Gastroesophageal sphincter (tissue), 3 donors: ENCODE results near the gene C11orf71.

Source experiments
- POLR2A ChIP-seq, 2 donors: fragments of 450-650 bp; IDR thresholded peaks; one replicate each; pipeline ENCODE4 v1.6.1; 2017; ENCODE audit warnings: antibody characterized with exemption in 2 of 2, mild to moderate bottlenecking in 2 of 2, moderate library complexity in 1 of 2
- POLR2AphosphoS5 ChIP-seq: sonication (generic); formaldehyde crosslinking; IDR thresholded peaks from one replicate; pipeline ENCODE4 v1.6.1; 2017; ENCODE audit warnings: antibody characterized with exemption
- TF ChIP-seq, protein P1 (sequence below), 4 experiments: fragments of 200-600 bp in 2 of 4; fragments of 450-650 bp in 2 of 4; sonication (generic) in 1 of 4; IDR thresholded peaks; one replicate each; pipeline ENCODE4 v1.5.1; 2017 to 2019; ENCODE audit warnings: antibody characterized with exemption in 4 of 4, mild to moderate bottlenecking in 2 of 4, moderate library complexity in 2 of 4

GRCh38 chr11:114447892-114448291 is 47.6 kb upstream of the C11orf71 start:
- TF ChIP-seq, protein P1, sequence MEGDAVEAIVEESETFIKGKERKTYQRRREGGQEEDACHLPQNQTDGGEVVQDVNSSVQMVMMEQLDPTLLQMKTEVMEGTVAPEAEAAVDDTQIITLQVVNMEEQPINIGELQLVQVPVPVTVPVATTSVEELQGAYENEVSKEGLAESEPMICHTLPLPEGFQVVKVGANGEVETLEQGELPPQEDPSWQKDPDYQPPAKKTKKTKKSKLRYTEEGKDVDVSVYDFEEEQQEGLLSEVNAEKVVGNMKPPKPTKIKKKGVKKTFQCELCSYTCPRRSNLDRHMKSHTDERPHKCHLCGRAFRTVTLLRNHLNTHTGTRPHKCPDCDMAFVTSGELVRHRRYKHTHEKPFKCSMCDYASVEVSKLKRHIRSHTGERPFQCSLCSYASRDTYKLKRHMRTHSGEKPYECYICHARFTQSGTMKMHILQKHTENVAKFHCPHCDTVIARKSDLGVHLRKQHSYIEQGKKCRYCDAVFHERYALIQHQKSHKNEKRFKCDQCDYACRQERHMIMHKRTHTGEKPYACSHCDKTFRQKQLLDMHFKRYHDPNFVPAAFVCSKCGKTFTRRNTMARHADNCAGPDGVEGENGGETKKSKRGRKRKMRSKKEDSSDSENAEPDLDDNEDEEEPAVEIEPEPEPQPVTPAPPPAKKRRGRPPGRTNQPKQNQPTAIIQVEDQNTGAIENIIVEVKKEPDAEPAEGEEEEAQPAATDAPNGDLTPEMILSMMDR (IDR thresholded peaks at IDR 0.05) = no peak
- TF ChIP-seq POLR2AphosphoS5 (no peak), POLR2A (IDR thresholded peaks at IDR 0.05) (no peak)
